ENCODE data around the gene ARHGDIA.

Gene ARHGDIA

DNA sequence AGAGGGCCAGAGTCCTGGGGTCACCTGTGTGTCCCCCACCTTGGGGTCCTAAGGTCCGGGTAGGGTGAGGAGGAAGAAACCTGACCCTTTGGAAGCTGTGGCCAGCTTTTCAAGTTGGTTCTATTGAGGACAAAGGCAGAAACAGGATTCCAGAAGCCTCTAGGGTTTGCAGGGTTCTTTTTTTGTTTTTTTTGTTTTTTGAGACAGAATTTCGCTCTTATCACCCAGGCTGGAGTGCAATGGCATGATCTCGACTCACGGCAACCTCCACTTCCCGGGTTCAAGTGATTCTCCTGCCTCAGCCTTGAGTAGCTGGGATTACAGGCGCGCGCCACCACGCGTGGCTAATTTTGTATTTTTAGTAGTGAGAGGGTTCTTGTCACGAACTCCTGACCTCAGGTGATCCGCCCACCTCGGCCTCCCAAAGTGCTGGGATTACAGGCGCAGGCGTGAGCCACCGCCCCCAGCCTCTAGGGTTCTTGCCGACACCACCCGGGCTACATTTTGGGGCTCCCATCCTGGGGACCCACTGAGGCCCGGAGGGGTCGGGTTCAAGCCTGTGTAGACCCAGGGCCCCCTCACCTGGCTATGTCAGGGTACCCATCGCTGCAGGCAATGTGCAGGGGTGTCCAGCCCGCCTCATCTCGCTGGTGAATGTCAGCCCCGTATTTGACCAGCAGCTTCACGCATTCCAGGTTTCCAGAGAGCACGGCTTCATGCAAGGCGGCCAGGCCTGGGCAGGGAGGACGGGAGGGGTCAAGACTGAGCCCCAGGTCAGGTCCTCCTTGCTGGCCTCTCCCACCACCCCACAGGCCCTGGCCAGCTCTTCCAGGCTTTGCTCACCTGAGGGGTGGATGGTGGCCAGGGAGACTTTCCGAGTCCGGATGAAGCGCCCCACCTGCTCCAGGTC, 37.0 kb downstream of the ARHGDIA start:
- peak overlapping the region; percentile 59 for H3K4me3 ChIP-seq (ENCODE audit: control insufficient read depth, low read depth, low read length)
- no peak for DNase-seq (ENCODE audit: low read depth)
- no peak for TF ChIP-seq CTCF (IDR thresholded peaks at IDR 0.05; ENCODE audit: control insufficient read depth, insufficient read depth, low read depth, low read length, missing control alignments)

DNA sequence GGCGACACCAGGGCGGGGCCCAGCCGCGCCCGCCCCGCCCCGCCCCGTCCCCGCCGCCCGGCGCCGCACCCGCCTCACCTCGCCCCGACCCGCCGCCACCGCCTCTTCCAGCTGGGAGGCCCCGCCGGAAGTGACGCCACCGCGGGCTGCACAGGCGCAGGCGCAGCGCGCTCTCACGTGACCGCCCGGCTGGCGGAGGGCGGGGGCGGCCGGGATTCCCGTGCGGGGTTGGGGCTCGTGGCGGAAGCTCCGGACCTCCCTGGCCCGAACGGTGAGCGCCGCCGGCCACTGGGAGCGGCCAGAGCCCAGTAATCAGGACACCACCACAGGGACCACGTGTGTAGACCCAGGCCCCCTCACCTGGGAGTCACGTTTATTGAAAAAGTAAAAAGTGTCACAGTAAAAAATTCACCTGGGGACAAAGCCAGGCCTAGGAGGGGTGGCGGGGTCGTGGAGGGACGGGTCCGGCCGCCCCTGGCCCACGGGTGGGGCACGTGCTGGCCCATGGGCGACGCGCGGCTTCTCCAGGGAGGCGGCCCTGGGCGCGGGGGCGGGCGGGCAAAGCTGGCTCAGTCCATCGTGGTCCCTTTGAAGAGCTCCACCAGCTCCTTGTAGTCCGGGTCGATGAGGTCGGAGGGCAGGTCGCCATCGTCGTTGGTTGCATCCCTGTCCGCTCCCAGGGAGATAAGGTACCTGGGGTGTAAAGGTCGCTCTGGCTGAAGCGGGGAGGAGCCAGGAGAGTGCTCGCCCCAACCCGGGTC, 37.8 kb downstream of the ARHGDIA start, which contains the start of gene MCRIP1:
TSS of gene MCRIP1 (minus strand) at position 132 of the 761 bp plus-strand sequence. CDS start 8,785 bp downstream, outside the sequence.
- DNase-seq (ENCODE audit: low read depth) = peak; percentile 55
- H3K4me3 ChIP-seq (ENCODE audit: control insufficient read depth, low read depth, low read length) = peak within 1 kb of the TSS; percentile 73
- no peak for TF ChIP-seq CTCF (IDR thresholded peaks at IDR 0.05; ENCODE audit: control insufficient read depth, insufficient read depth, low read depth, low read length, missing control alignments)

GRCh38 chr17:81832608-81833159, 38.5 kb downstream of the ARHGDIA start:
- DNase-seq (ENCODE audit: low read depth) = no peak
- H3K4me3 ChIP-seq (ENCODE audit: control insufficient read depth, low read depth, low read length) = peak overlapping the region; percentile 73
- no peak for TF ChIP-seq CTCF (IDR thresholded peaks at IDR 0.05; ENCODE audit: control insufficient read depth, insufficient read depth, low read depth, low read length, missing control alignments)

DNA sequence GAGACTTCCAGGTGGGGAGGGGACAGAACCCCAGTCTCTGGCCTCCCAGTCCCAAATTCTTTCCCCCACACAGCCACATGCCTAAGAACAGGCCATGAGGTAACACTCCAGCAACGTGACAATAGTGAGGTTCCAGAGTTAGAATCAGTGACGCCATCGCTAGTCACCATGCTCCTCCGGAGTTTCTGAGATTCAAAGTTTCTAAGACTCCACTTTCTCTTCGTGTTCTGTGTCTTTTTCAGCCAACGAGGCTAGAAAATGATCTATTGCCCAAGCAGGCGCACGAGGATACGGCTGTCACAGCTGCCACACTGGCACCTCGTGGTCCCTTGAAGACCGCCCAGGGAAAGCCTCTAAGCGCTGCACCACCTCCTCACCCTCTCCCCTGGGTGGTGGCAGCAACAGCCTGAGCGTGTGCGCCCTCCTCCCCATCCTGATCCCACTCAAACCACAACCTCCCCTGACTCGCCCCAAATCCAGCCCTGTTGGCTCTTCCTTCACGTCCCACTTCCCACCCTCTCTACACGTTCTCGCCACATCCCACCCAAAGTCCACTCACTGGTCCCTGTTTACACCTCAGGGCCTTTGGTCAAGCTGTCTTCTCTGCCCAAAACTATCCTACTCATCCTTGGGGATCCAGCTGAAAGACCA, 39.1 kb downstream of the ARHGDIA start:
- no peak for TF ChIP-seq CTCF (IDR thresholded peaks at IDR 0.05; ENCODE audit: control insufficient read depth, insufficient read depth, low read depth, low read length, missing control alignments)
- H3K4me3 ChIP-seq (ENCODE audit: control insufficient read depth, low read depth, low read length) = peak overlapping the region; percentile 73
- DNase-seq (ENCODE audit: low read depth) = no peak

DNA sequence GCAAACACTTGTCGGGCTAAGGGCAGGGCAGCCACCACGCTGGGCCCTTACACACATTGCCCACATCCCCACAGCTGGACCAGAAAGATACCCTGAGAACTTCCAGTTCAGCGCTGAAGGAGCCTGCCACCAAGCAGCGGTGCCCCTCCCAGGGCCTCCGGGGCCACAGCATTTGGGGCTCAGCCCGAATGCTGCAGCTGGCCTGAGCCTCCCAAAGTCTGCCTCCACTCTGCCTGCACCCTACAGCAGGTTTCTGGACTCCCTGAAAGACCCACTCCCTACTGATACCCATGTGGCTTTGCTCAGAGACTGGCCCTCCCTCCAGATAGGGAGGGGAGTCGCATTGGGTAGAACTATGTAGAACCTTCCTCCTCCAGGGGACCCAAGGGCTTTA, 39.6 kb downstream of the ARHGDIA start:
- no peak for DNase-seq (ENCODE audit: low read depth)
- TF ChIP-seq CTCF (IDR thresholded peaks at IDR 0.05; ENCODE audit: control insufficient read depth, insufficient read depth, low read depth, low read length, missing control alignments) = no peak
- peak overlapping the region; percentile 73 for H3K4me3 ChIP-seq (ENCODE audit: control insufficient read depth, low read depth, low read length)

- TF ChIP-seq CTCF (IDR thresholded peaks at IDR 0.05; ENCODE audit: control insufficient read depth, insufficient read depth, low read depth, low read length, missing control alignments) = no peak
- DNase-seq (ENCODE audit: low read depth) = no peak
- no peak overlapping the region for H3K4me3 ChIP-seq (ENCODE audit: control insufficient read depth, low read depth, low read length)
Measured at GRCh38 chr17:81829858-81830257, 41.3 kb downstream of the ARHGDIA start.

All from AG09309 (cell line).